ENCODE measurements around the gene AMIGO1. TPM values are rescaled to one million over a fixed set of nuclear protein-coding genes. Genes with fewer than 3 reads are reported as not detected.

The AMIGO1 gene
- total RNA-seq, 1 experiment from 2014 or later: 0.37 TPM

DNA sequence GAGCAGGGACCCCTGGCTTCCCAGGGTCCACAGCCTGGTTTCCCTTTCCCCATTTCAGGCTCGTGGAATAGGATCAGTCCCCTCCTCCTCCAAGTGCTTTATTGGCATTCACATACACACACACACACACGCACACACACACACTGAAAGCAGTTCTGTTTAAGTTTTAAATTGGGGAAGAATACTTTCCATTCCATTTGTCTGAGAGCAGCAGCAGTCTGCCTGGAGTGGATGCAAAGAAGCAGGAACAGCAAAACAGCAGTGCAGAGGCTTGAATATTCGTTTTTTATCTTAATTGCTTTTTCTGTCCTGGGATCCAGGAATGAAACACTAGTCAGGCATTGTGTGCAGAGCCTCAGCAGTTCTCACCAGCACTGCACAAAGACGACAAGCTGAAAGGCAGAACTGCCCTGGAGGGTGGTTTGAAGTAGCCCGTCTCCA is 8.6 kb downstream of the AMIGO1 start:
- Histone ChIP-seq H3K4me1 (ENCODE audit: low read length) (peaks cover 19% of the 10 kb centered on the region), H4K20me1 (ENCODE audit: insufficient read depth, low read depth, low read length) (peaks cover 13% of the 10 kb centered on the region; the same call in 1 of the 2 replicates), H3K9me3 (ENCODE audit: low read length) (no peaks in the 10 kb centered on the region), H3K27me3 (ENCODE audit: low read length) (no peaks in the 10 kb centered on the region), H3K4me2 (ENCODE audit: low read depth, low read length, poor library complexity, severe bottlenecking) (no peak overlapping the region), H3K79me2 (ENCODE audit: low read length) (peaks cover 2% of the 10 kb centered on the region), H3K9ac (ENCODE audit: low read length) (no peak overlapping the region), H3K27ac (ENCODE audit: low read length) (no peak overlapping the region), H3K9me2 (replicated peaks; ENCODE audit: insufficient read depth, low read length) (no peaks in the 10 kb centered on the region), H3K4me3 (ENCODE audit: low read length) (no peak overlapping the region), H3K36me3 (ENCODE audit: insufficient read depth, low read length) (peaks cover 13% of the 10 kb centered on the region; the same call in 1 of the 2 replicates), H2AFZ (ENCODE audit: low read length) (no peak overlapping the region)
- DNase-seq: no peak

DNA sequence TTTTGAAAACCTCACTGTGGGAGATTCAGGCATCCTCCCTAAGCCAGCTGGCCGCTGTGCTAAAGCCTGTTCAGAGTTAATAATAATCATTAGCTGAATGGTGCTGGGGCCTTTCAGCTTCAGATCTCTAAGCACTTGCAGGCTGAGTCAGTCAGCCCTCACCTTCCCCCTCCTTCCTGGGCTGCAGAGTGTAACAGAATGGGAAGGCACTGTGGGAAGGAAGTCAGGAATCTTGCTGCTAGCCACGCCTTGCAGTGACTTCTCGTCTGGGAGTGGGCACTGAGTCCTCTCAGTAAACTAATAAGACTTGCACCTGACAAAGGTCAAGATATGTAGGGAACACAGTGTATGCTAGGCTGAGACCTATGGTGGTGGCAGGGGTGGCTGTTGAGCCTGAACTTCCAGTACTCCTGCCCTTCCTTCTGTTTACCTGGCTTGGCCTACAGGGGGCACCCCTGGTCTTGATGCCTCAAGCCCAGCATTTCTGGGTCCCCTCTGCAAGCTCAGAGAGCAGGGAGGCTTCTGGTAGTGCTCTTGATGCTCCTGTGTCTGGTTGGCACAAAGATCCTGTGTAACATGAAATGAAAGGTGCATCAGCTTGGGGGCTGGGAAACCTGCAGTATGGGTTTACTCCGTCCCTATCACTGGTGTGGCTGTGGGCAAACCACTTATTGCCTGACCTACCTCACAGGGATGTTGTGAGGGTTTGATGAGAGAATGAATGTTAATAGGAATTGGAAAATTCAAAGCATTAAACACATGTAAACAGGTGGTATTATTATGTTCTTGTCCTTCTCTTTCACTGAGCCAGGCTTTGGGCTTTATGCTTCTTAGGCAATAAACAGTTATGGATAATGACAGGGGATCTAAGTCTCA is 9.6 kb downstream of the AMIGO1 start:
- Histone ChIP-seq H3K4me3 (ENCODE audit: low read length) (no peak overlapping the region), H3K27me3 (ENCODE audit: low read length) (no peaks in the 10 kb centered on the region), H3K4me2 (ENCODE audit: low read depth, low read length, poor library complexity, severe bottlenecking) (no peak overlapping the region), H3K9me2 (replicated peaks; ENCODE audit: insufficient read depth, low read length) (no peaks in the 10 kb centered on the region), H3K79me2 (ENCODE audit: low read length) (peaks cover 12% of the 10 kb centered on the region), H2AFZ (ENCODE audit: low read length) (no peak overlapping the region), H3K27ac (ENCODE audit: low read length) (no peak overlapping the region), H3K9ac (ENCODE audit: low read length) (no peak overlapping the region), H3K4me1 (ENCODE audit: low read length) (peaks cover 27% of the 10 kb centered on the region), H3K9me3 (ENCODE audit: low read length) (no peaks in the 10 kb centered on the region), H4K20me1 (ENCODE audit: insufficient read depth, low read depth, low read length) (peaks cover 13% of the 10 kb centered on the region; the same call in 1 of the 2 replicates), H3K36me3 (ENCODE audit: insufficient read depth, low read length) (peaks cover 15% of the 10 kb centered on the region; the same call in 1 of the 2 replicates)
- peak; percentile 87 for DNase-seq

DNA sequence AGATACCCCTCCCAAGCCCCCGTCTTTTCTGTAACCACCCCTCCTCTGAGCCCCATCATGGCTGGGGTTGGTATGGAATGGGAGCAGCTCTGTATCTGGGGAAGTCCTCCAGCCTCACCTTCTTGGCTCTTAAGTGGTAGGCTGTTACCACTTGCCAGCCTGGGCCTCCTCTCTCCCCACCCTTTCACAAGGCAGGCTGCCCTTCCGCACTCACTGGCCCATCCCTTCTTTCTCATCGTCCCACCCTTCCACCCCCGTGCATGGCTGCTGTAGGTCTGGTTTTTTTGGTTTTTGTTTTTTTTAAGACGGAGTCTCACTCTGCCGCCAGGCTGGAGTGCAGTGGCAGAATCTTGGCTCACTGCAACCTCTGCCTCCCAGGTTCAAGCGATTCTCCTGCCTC is 10.4 kb downstream of the AMIGO1 start:
- Histone ChIP-seq H2AFZ (ENCODE audit: low read length) (no peak overlapping the region), H3K4me1 (ENCODE audit: low read length) (peaks cover 30% of the 10 kb centered on the region), H4K20me1 (ENCODE audit: insufficient read depth, low read depth, low read length) (peaks cover 13% of the 10 kb centered on the region; the same call in 1 of the 2 replicates), H3K27ac (ENCODE audit: low read length) (no peak overlapping the region), H3K79me2 (ENCODE audit: low read length) (peaks cover 20% of the 10 kb centered on the region), H3K4me3 (ENCODE audit: low read length) (no peak overlapping the region), H3K9ac (ENCODE audit: low read length) (no peak overlapping the region), H3K36me3 (ENCODE audit: insufficient read depth, low read length) (peaks cover 15% of the 10 kb centered on the region; the same call in 1 of the 2 replicates), H3K9me2 (replicated peaks; ENCODE audit: insufficient read depth, low read length) (no peaks in the 10 kb centered on the region), H3K27me3 (ENCODE audit: low read length) (no peaks in the 10 kb centered on the region), H3K9me3 (ENCODE audit: low read length) (no peaks in the 10 kb centered on the region), H3K4me2 (ENCODE audit: low read depth, low read length, poor library complexity, severe bottlenecking) (no peak overlapping the region)
- DNase-seq: no peak

DNA sequence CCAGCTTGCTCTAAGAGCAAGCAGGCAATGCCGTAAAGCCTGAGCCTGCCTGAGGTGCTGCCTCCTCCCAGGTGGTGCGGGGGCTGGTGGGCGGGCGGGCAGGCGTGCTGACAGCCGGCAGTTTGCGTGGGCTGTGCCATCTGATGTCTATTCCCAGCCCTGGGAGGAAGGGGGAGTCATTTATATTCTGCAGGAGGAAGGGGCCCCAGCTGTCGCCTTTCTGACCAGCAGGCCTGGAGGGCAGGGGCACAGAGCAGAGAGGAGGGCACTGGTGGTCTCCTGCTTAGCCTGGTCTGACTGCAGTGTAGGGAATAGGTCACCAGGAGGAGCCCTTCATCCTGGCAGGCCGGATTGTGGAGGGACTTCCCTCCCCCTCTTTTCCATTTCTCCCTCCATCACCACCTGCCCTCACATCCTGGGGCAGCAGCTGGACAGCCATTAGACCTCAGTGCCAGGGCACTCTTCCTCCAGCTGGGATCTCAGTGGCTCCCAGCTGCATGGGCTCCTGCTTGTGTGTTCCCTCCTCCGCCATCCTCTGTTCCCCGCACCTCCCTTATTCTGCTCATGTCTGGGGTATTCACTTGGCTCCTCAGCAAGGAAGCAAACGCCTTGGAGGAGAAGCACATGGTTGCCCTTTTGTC is 11.2 kb downstream of the AMIGO1 start:
- Histone ChIP-seq H3K9me3 (ENCODE audit: low read length) (no peaks in the 10 kb centered on the region), H3K4me1 (ENCODE audit: low read length) (peaks cover 34% of the 10 kb centered on the region), H3K9ac (ENCODE audit: low read length) (no peak overlapping the region), H2AFZ (ENCODE audit: low read length) (no peak overlapping the region), H3K4me3 (ENCODE audit: low read length) (no peak overlapping the region), H3K9me2 (replicated peaks; ENCODE audit: insufficient read depth, low read length) (no peaks in the 10 kb centered on the region), H4K20me1 (ENCODE audit: insufficient read depth, low read depth, low read length) (peaks cover 13% of the 10 kb centered on the region; the same call in 1 of the 2 replicates), H3K79me2 (ENCODE audit: low read length) (peaks cover 20% of the 10 kb centered on the region), H3K27ac (ENCODE audit: low read length) (no peak overlapping the region), H3K4me2 (ENCODE audit: low read depth, low read length, poor library complexity, severe bottlenecking) (no peak overlapping the region), H3K27me3 (ENCODE audit: low read length) (no peaks in the 10 kb centered on the region), H3K36me3 (ENCODE audit: insufficient read depth, low read length) (peaks cover 15% of the 10 kb centered on the region; the same call in 1 of the 2 replicates)
- DNase-seq: peak; percentile 54

DNA sequence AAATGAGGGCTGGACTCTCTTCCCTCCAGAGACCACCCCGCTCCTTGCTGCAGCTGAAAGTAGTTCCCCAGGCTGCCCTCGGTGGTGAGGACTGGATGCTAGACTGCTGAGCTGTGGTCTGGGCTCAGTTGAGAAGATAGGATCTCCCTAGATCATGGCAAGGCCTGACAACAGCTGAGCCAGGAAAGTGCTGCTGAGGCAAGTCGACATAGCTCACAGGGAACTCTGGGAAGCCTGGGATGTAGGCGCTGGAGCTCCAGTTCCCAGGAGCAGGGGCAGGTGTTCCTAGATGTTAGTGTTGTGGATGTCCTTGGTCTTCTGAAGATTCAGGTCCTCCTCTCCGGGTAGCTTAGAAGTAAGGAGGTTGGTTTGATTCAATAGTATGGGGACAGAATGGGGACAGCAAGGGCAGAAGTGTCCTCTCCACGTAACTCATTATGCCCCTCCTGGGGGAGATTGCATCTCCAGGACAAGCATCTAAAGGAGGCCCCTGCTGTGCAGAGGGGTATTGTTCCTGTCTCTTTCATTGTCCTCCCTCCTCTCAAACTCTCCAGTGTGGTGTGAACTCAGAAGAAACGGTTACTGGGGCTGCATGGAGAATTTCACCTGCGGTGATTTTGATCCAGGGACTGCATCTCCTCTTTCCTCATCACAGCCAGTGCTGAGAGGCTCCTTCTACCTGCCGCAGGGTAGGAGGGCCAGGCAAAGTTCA is 11.9 kb downstream of the AMIGO1 start:
- Histone ChIP-seq H3K4me2 (ENCODE audit: low read depth, low read length, poor library complexity, severe bottlenecking) (no peak overlapping the region), H3K27me3 (ENCODE audit: low read length) (no peaks in the 10 kb centered on the region), H3K27ac (ENCODE audit: low read length) (no peak overlapping the region), H3K36me3 (ENCODE audit: insufficient read depth, low read length) (peaks cover 15% of the 10 kb centered on the region; the same call in 1 of the 2 replicates), H3K4me1 (ENCODE audit: low read length) (peaks cover 37% of the 10 kb centered on the region), H3K9me2 (replicated peaks; ENCODE audit: insufficient read depth, low read length) (no peaks in the 10 kb centered on the region), H3K4me3 (ENCODE audit: low read length) (no peak overlapping the region), H3K79me2 (ENCODE audit: low read length) (peaks cover 20% of the 10 kb centered on the region), H3K9me3 (ENCODE audit: low read length) (no peaks in the 10 kb centered on the region), H3K9ac (ENCODE audit: low read length) (0 out of 2 replicates have a peak overlapping the region, but pooled peaks have one; percentile 14), H2AFZ (ENCODE audit: low read length) (no peak overlapping the region), H4K20me1 (ENCODE audit: insufficient read depth, low read depth, low read length) (peaks cover 13% of the 10 kb centered on the region; the same call in 1 of the 2 replicates)
- DNase-seq: no peak

DNA sequence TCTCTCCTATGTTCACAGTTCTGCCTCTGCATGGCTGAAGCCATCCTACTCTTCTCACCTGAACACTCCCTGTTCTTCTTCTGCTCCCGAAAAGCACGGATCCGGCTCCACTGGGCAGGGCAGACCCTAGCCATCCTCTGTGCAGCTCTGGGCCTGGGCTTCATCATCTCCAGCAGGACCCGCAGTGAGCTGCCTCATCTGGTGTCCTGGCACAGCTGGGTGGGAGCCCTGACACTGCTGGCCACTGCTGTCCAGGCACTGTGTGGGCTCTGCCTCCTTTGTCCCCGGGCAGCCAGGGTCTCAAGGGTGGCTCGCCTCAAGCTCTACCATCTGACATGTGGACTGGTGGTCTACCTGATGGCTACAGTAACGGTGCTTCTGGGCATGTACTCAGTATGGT is 13.8 kb downstream of the AMIGO1 start:
- peak overlapping the region; percentile 9; the same call in 1 of the 2 replicates for H3K9ac ChIP-seq (ENCODE audit: low read length)
- H3K4me2 ChIP-seq (ENCODE audit: low read depth, low read length, poor library complexity, severe bottlenecking): peak overlapping the region; percentile 76
- H2AFZ ChIP-seq (ENCODE audit: low read length): no peak overlapping the region
- no peaks in the 10 kb centered on the region for H3K27me3 ChIP-seq (ENCODE audit: low read length)
- H3K9me3 ChIP-seq (ENCODE audit: low read length): no peaks in the 10 kb centered on the region
- no peaks in the 10 kb centered on the region for H3K9me2 ChIP-seq (replicated peaks; ENCODE audit: insufficient read depth, low read length)
- peaks cover 11% of the 10 kb centered on the region; the same call in 1 of the 2 replicates for H3K36me3 ChIP-seq (ENCODE audit: insufficient read depth, low read length)
- no peak for DNase-seq
- H3K79me2 ChIP-seq (ENCODE audit: low read length): peaks cover 20% of the 10 kb centered on the region
- H3K4me1 ChIP-seq (ENCODE audit: low read length): peaks cover 37% of the 10 kb centered on the region
- no peak overlapping the region for H3K27ac ChIP-seq (ENCODE audit: low read length)
- peaks cover 13% of the 10 kb centered on the region; the same call in 1 of the 2 replicates for H4K20me1 ChIP-seq (ENCODE audit: insufficient read depth, low read depth, low read length)
- no peak overlapping the region for H3K4me3 ChIP-seq (ENCODE audit: low read length)

DNA sequence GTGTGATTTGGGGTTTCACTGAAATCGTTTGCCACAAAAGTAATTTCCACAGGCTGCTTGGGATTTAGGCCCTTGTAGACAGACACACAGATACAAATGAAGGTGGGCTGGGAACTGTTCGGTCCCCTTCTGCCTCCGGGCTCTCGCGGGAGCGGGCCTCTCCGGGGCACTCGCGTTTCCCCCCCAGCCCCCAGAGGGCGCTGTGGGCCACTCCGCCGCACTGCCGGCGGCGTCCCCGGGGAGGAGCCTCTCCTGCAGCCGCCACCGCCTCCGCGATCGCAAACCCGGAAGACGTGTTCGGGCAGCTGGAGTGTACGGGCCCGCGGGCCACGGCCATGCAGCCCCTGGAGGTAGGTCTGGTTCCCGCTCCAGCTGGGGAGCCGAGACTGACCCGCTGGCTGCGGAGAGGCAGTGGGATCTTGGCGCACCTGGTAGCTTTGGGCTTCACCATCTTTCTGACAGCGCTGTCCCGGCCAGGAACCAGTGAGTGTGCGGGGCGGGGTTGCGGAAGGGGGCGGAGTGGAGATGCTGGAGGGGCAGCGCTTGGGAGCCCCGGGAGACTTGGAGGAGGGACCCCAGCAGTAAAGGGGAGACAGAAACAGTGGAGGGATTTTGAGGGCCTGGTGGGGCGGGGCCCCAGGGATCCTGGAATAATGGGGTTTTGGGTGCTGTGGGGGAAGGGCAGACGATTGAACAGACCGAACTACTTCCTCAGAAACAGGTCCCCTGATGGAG is 15.6 kb downstream of the AMIGO1 start, which contains the start of gene CYB561D1:
CYB561D1 (plus strand) TSS at position 290 of the 735 bp plus-strand sequence; CDS start at position 336, 46 bp downstream.
- Histone ChIP-seq H3K9me2 (replicated peaks; ENCODE audit: insufficient read depth, low read length) (no peaks in the 10 kb centered on the region), H4K20me1 (ENCODE audit: insufficient read depth, low read depth, low read length) (peaks cover 4% of the 10 kb centered on the region; the same call in 1 of the 2 replicates), H2AFZ (ENCODE audit: low read length) (peak within 1 kb of the TSS; percentile 81), H3K9me3 (ENCODE audit: low read length) (no peaks in the 10 kb centered on the region), H3K27ac (ENCODE audit: low read length) (peak within 1 kb of the TSS; percentile 12; the same call in 1 of the 2 replicates), H3K79me2 (ENCODE audit: low read length) (peaks cover 20% of the 10 kb centered on the region), H3K4me1 (ENCODE audit: low read length) (peaks cover 35% of the 10 kb centered on the region), H3K4me3 (ENCODE audit: low read length) (peak within 1 kb of the TSS; percentile 85), H3K36me3 (ENCODE audit: insufficient read depth, low read length) (peaks cover 6% of the 10 kb centered on the region; the same call in 1 of the 2 replicates), H3K4me2 (ENCODE audit: low read depth, low read length, poor library complexity, severe bottlenecking) (peak within 1 kb of the TSS; percentile 76), H3K9ac (ENCODE audit: low read length) (peak within 1 kb of the TSS; percentile 74), H3K27me3 (ENCODE audit: low read length) (no peaks in the 10 kb centered on the region)
- DNase-seq: peak; percentile 96

Measured in Karpas-422 (cell line).